ENCODE measurements around the gene OXLD1.

DNA sequence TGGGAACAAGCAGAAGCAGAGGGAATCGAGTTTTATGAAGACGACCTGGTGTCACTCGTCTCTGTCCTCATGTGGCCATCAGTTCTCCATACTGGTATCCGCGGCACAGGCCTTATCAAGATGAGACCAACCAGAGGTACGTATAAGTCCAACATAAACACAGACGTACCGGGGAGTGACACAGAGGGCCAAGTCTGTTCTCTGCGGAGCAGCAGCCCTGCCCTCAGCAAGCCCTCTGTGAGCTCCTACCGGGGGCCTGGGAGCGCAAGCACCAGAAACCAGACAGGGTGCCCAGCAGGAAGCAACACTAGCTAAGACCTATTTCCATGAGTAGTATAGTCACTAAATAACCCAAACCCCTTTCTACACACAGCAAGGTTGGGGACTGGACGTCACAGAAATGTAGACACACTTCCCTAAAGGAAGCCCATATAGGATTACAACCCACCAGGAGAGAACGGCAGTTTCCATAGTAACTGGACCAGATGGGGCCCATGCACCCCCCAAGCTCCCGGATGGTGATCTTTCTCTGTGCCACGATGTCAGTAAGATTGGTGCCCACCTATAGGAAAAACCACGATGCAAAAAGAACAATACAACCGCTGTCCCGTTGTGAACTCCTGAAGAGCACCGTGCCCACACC, 16.3 kb upstream of the OXLD1 start:
- TF ChIP-seq, protein P1, sequence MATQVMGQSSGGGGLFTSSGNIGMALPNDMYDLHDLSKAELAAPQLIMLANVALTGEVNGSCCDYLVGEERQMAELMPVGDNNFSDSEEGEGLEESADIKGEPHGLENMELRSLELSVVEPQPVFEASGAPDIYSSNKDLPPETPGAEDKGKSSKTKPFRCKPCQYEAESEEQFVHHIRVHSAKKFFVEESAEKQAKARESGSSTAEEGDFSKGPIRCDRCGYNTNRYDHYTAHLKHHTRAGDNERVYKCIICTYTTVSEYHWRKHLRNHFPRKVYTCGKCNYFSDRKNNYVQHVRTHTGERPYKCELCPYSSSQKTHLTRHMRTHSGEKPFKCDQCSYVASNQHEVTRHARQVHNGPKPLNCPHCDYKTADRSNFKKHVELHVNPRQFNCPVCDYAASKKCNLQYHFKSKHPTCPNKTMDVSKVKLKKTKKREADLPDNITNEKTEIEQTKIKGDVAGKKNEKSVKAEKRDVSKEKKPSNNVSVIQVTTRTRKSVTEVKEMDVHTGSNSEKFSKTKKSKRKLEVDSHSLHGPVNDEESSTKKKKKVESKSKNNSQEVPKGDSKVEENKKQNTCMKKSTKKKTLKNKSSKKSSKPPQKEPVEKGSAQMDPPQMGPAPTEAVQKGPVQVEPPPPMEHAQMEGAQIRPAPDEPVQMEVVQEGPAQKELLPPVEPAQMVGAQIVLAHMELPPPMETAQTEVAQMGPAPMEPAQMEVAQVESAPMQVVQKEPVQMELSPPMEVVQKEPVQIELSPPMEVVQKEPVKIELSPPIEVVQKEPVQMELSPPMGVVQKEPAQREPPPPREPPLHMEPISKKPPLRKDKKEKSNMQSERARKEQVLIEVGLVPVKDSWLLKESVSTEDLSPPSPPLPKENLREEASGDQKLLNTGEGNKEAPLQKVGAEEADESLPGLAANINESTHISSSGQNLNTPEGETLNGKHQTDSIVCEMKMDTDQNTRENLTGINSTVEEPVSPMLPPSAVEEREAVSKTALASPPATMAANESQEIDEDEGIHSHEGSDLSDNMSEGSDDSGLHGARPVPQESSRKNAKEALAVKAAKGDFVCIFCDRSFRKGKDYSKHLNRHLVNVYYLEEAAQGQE (IDR thresholded peaks at IDR 0.05; ENCODE audit: low read depth, low read length) = no peak
- TF ChIP-seq, protein P2, sequence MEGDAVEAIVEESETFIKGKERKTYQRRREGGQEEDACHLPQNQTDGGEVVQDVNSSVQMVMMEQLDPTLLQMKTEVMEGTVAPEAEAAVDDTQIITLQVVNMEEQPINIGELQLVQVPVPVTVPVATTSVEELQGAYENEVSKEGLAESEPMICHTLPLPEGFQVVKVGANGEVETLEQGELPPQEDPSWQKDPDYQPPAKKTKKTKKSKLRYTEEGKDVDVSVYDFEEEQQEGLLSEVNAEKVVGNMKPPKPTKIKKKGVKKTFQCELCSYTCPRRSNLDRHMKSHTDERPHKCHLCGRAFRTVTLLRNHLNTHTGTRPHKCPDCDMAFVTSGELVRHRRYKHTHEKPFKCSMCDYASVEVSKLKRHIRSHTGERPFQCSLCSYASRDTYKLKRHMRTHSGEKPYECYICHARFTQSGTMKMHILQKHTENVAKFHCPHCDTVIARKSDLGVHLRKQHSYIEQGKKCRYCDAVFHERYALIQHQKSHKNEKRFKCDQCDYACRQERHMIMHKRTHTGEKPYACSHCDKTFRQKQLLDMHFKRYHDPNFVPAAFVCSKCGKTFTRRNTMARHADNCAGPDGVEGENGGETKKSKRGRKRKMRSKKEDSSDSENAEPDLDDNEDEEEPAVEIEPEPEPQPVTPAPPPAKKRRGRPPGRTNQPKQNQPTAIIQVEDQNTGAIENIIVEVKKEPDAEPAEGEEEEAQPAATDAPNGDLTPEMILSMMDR (IDR thresholded peaks at IDR 0.05) = no peak
- no peak for TF ChIP-seq RFX5 (IDR thresholded peaks at IDR 0.05; ENCODE audit: low read length)
- TF ChIP-seq IRF3 (IDR thresholded peaks at IDR 0.05; ENCODE audit: low read depth, low read length) = no peak
- TF ChIP-seq NFIC (IDR thresholded peaks at IDR 0.05; ENCODE audit: borderline replicate concordance) = no peak
- TF ChIP-seq MXI1 (IDR thresholded peaks at IDR 0.05; ENCODE audit: low read depth, low read length) = no peak
- TF ChIP-seq POLR2AphosphoS5 (IDR thresholded peaks at IDR 0.05; ENCODE audit: low read depth, low read length) = no peak
